Measurements from ENCODE around the gene TMEM60. TPM values are rescaled to one million over a fixed set of nuclear protein-coding genes. Genes with fewer than 3 reads are reported as not detected.
A peak's percentile ranks its signal among the peaks of the same experiment; 100 is the strongest.

Gene TMEM60
- 10 to 100 TPM in 2 of 9 donors, 1 to 10 TPM in 7; 5.4 to 13.2 (median 8.2) TPM for total RNA-seq
- polyA plus RNA-seq, result 10 to 100 TPM; 14.9 to 16.3 TPM
- long read RNA-seq, donor 1, partial matches to known transcripts, result 0 of 8 reads
- long read RNA-seq, donor 1, other reads (novel, unspliced or antisense), result 5 of 8 reads
- long read RNA-seq, donor 2, transcript TMEM60-201 (2 exons, 1,023 nt), result major isoform, 9 of 11 reads
- long read RNA-seq, donor 2, partial matches to known transcripts, result 0 of 11 reads
- long read RNA-seq, donor 2, other reads (novel, unspliced or antisense), result 2 of 11 reads
- long read RNA-seq, donor 3, partial matches to known transcripts, result 0 of 11 reads
- long read RNA-seq, donor 3, other reads (novel, unspliced or antisense), result 7 of 11 reads

- H3K27ac ChIP-seq, result peak within 1 kb of the TSS; percentile 70 to 92 (median 88)
- H3K4me1 ChIP-seq, result peaks cover 0 to 80% (median 26%) of the 10 kb centered on the region in 12 donors
- peaks cover 0 to 15% (median 0%) of the 10 kb centered on the region in 9 donors for H3K36me3 ChIP-seq
- TF ChIP-seq CTCF (IDR thresholded peaks at IDR 0.05) (peak; percentile 15 to 70 (median 38)), POLR2A (IDR thresholded peaks at IDR 0.05) (peak in 1 of 2 donors; percentile 72)
- DNase-seq, result peak; percentile 98 to 99 (median 99)
- ATAC-seq, result peak; percentile 96 to 98 (median 98)
- WGBS, 4 donors, result 0 to 1% (median 0%) methylated on average over 22 to 61 of the region's 61 CpGs
- no peaks in the 10 kb centered on the region for H3K27me3 ChIP-seq
- peak within 1 kb of the TSS; percentile 65 to 98 (median 88) for H3K4me3 ChIP-seq
- intact Hi-C loops (cut with DNase I), result loop anchor here in 4 of 10 donors (1.0 to 5.0 kb wide), 5 partner anchors 32 to 219 kb away; partner anchors contain the start of gene RSBN1L (in 2 of the 4)
- H3K9me3 ChIP-seq, result no peaks in the 10 kb centered on the region
Measured at GRCh38 chr7:77798394-77799077, at the start of gene TMEM60, which contains the start of gene PHTF2. TSS of gene TMEM60 (minus strand) at chr7:77798434. CDS start at chr7:77794373, 4,061 bp downstream. TSS of gene PHTF2 (plus strand) at chr7:77798773.

- intact Hi-C loops (cut with DNase I), result no loop called here
- no peak for DNase-seq
- Histone ChIP-seq H3K27me3 (no peaks in the 10 kb centered on the region), H3K4me1 (no peaks in the 10 kb centered on the region), H3K36me3 (peaks cover 0 to 3% (median 0%) of the 10 kb centered on the region in 9 donors), H3K4me3 (no peak overlapping the region), H3K9me3 (no peaks in the 10 kb centered on the region), H3K27ac (no peak overlapping the region)
- WGBS, 4 donors, result 72 to 75% (median 73%) methylated on average over 6 to 8 of the region's 8 CpGs
- no peak for TF ChIP-seq CTCF (IDR thresholded peaks at IDR 0.05)
- no peak for TF ChIP-seq POLR2A (IDR thresholded peaks at IDR 0.05)
- ATAC-seq, result no peak
Measured at GRCh38 chr7:77846317-77847092, 48.3 kb upstream of the TMEM60 start.

- Histone ChIP-seq H3K9me3 (no peaks in the 10 kb centered on the region), H3K4me1 (peaks cover 0 to 17% (median 2%) of the 10 kb centered on the region in 12 donors), H3K27me3 (no peaks in the 10 kb centered on the region), H3K27ac (no peak overlapping the region), H3K36me3 (no peaks in the 10 kb centered on the region), H3K4me3 (no peak overlapping the region)
- DNase-seq (no peak), ATAC-seq (no peak)
- TF ChIP-seq CTCF (IDR thresholded peaks at IDR 0.05) (no peak), POLR2A (IDR thresholded peaks at IDR 0.05) (no peak)
- intact Hi-C loops (cut with DNase I), result no loop called here
- WGBS, 4 donors, result 89 to 94% (median 93%) methylated on average over 2 of the region's 2 CpGs
Measured at GRCh38 chr7:77843194-77843593, 45.0 kb upstream of the TMEM60 start.

Data from heart left ventricle (tissue), 16 donors.